ENCODE measurements around the gene CACNA2D4.

The CACNA2D4 gene

GRCh38 chr12:1880876-1881275 is 37.6 kb downstream of the CACNA2D4 start:
- Histone ChIP-seq H3K9me3 (ENCODE audit: control insufficient read depth in 5 of 5, low read length in 5 of 5) (no peaks in the 10 kb centered on the region), H3K9ac (ENCODE audit: low read length in 5 of 5) (no peak overlapping the region), H3K27me3 (ENCODE audit: control insufficient read depth in 5 of 5, insufficient read depth in 4 of 5, low read length in 5 of 5) (peaks cover 0 to 8% (median 0%) of the 10 kb centered on the region in 5 donors), H3K4me3 (ENCODE audit: low read depth in 1 of 5, low read length in 5 of 5) (no peak overlapping the region), H3K27ac (ENCODE audit: low read depth, low read length) (no peak overlapping the region), H3K36me3 (ENCODE audit: control insufficient read depth in 5 of 5, insufficient read depth in 5 of 5, low read length in 5 of 5) (no peaks in the 10 kb centered on the region), H3K4me1 (ENCODE audit: control insufficient read depth in 5 of 5, insufficient read depth in 5 of 5, low read length in 5 of 5) (no peaks in the 10 kb centered on the region)

DNA sequence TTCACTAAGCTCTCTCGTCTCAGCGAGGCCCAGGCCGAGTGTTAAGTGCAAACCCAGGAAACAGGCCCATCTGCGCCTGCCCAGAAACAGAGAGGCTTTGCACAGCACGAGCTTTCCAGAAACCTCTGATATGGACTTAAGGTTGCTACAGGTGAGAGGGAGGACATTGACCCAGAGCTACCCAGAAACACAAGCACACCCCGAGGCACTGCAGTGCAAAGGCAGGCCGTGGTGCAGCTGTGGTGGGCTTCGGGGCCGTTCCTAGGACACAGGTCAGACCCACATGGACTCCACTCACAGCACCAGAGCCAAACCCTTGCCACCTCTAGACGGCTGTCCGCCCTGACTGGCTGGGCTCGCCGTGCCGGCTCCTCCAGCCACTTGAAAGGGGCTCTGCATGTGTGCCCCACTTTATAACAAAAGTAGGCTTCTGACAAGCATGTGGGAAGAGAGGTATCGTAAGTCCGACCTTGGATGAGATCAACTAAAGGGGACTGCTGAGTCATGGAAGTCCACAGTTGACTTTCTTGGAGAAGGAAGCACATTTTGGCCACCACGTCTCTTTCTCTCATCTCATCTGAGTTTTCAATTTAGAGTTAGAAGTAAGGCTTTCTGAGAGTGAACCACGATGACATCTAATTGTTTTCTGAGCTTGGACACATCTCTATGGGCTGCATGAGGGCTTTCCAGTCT is 38.2 kb downstream of the CACNA2D4 start:
- Histone ChIP-seq H3K4me1 (ENCODE audit: control insufficient read depth in 5 of 5, insufficient read depth in 5 of 5, low read length in 5 of 5) (no peaks in the 10 kb centered on the region), H3K27ac (ENCODE audit: low read depth, low read length) (no peak overlapping the region), H3K9ac (ENCODE audit: low read length in 5 of 5) (no peak overlapping the region), H3K36me3 (ENCODE audit: control insufficient read depth in 5 of 5, insufficient read depth in 5 of 5, low read length in 5 of 5) (no peaks in the 10 kb centered on the region), H3K9me3 (ENCODE audit: control insufficient read depth in 5 of 5, low read length in 5 of 5) (no peaks in the 10 kb centered on the region), H3K4me3 (ENCODE audit: low read depth in 1 of 5, low read length in 5 of 5) (no peak overlapping the region), H3K27me3 (ENCODE audit: control insufficient read depth in 5 of 5, insufficient read depth in 4 of 5, low read length in 5 of 5) (peaks cover 0 to 12% (median 0%) of the 10 kb centered on the region in 5 donors)

GRCh38 chr12:1879633-1880032 is 38.8 kb downstream of the CACNA2D4 start:
- H3K9ac ChIP-seq (ENCODE audit: low read length in 5 of 5), result no peak overlapping the region
- H3K4me1 ChIP-seq (ENCODE audit: control insufficient read depth in 5 of 5, insufficient read depth in 5 of 5, low read length in 5 of 5), result no peaks in the 10 kb centered on the region
- H3K27ac ChIP-seq (ENCODE audit: low read depth, low read length), result no peak overlapping the region
- peaks cover 0 to 12% (median 0%) of the 10 kb centered on the region in 5 donors for H3K27me3 ChIP-seq (ENCODE audit: control insufficient read depth in 5 of 5, insufficient read depth in 4 of 5, low read length in 5 of 5)
- H3K36me3 ChIP-seq (ENCODE audit: control insufficient read depth in 5 of 5, insufficient read depth in 5 of 5, low read length in 5 of 5), result no peaks in the 10 kb centered on the region
- H3K9me3 ChIP-seq (ENCODE audit: control insufficient read depth in 5 of 5, low read length in 5 of 5), result no peaks in the 10 kb centered on the region
- H3K4me3 ChIP-seq (ENCODE audit: low read depth in 1 of 5, low read length in 5 of 5), result no peak overlapping the region

GRCh38 chr12:1878695-1879094 is 39.8 kb downstream of the CACNA2D4 start:
- H3K36me3 ChIP-seq (ENCODE audit: control insufficient read depth in 5 of 5, insufficient read depth in 5 of 5, low read length in 5 of 5), result no peaks in the 10 kb centered on the region
- no peaks in the 10 kb centered on the region for H3K4me1 ChIP-seq (ENCODE audit: control insufficient read depth in 5 of 5, insufficient read depth in 5 of 5, low read length in 5 of 5)
- no peak overlapping the region for H3K27ac ChIP-seq (ENCODE audit: low read depth, low read length)
- H3K4me3 ChIP-seq (ENCODE audit: low read depth in 1 of 5, low read length in 5 of 5), result no peak overlapping the region
- H3K9ac ChIP-seq (ENCODE audit: low read length in 5 of 5), result no peak overlapping the region
- peaks cover 0 to 12% (median 0%) of the 10 kb centered on the region in 5 donors for H3K27me3 ChIP-seq (ENCODE audit: control insufficient read depth in 5 of 5, insufficient read depth in 4 of 5, low read length in 5 of 5)
- no peaks in the 10 kb centered on the region for H3K9me3 ChIP-seq (ENCODE audit: control insufficient read depth in 5 of 5, low read length in 5 of 5)

DNA sequence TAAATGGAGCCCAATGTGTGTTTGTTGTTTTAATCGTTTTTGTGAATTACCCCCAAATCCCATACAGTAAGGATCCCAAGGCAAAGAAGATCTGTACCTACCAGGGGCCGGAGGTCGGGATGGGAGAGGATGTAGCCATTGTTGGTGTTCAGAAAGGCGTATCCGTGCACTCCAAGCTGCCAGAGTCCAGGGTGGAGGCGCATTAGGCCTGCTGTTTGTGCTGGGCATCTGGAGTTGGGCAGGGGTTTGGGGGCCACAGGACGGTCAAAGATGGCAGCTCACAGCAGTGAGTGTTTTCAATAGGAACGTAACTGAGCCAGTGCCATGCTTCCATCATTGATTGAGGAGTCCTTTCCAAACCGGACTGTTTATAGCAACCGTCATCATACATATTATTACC is 40.2 kb downstream of the CACNA2D4 start:
- Histone ChIP-seq H3K4me3 (ENCODE audit: low read depth in 1 of 5, low read length in 5 of 5) (no peak overlapping the region), H3K9ac (ENCODE audit: low read length in 5 of 5) (no peak overlapping the region), H3K36me3 (ENCODE audit: control insufficient read depth in 5 of 5, insufficient read depth in 5 of 5, low read length in 5 of 5) (no peaks in the 10 kb centered on the region), H3K27ac (ENCODE audit: low read depth, low read length) (no peak overlapping the region), H3K9me3 (ENCODE audit: control insufficient read depth in 5 of 5, low read length in 5 of 5) (no peaks in the 10 kb centered on the region), H3K4me1 (ENCODE audit: control insufficient read depth in 5 of 5, insufficient read depth in 5 of 5, low read length in 5 of 5) (no peaks in the 10 kb centered on the region), H3K27me3 (ENCODE audit: control insufficient read depth in 5 of 5, insufficient read depth in 4 of 5, low read length in 5 of 5) (peaks cover 0 to 12% (median 0%) of the 10 kb centered on the region in 5 donors)

GRCh38 chr12:1877169-1877878 is 41.1 kb downstream of the CACNA2D4 start:
- no peaks in the 10 kb centered on the region for H3K9me3 ChIP-seq (ENCODE audit: control insufficient read depth in 5 of 5, low read length in 5 of 5)

GRCh38 chr12:1876086-1876485 is 42.4 kb downstream of the CACNA2D4 start:
- H3K36me3 ChIP-seq (ENCODE audit: control insufficient read depth in 5 of 5, insufficient read depth in 5 of 5, low read length in 5 of 5), result no peaks in the 10 kb centered on the region
- H3K27ac ChIP-seq (ENCODE audit: low read depth, low read length), result no peak overlapping the region
- H3K4me3 ChIP-seq (ENCODE audit: low read depth in 1 of 5, low read length in 5 of 5), result no peak overlapping the region
- H3K9ac ChIP-seq (ENCODE audit: low read length in 5 of 5), result no peak overlapping the region
- H3K9me3 ChIP-seq (ENCODE audit: control insufficient read depth in 5 of 5, low read length in 5 of 5), result peaks cover 0 to 5% (median 2%) of the 10 kb centered on the region in 5 donors
- peaks cover 0 to 12% (median 0%) of the 10 kb centered on the region in 5 donors for H3K27me3 ChIP-seq (ENCODE audit: control insufficient read depth in 5 of 5, insufficient read depth in 4 of 5, low read length in 5 of 5)
- no peaks in the 10 kb centered on the region for H3K4me1 ChIP-seq (ENCODE audit: control insufficient read depth in 5 of 5, insufficient read depth in 5 of 5, low read length in 5 of 5)

More at GRCh38 chr12:1877169-1877878, 41.1 kb downstream of the CACNA2D4 start:
- no peak overlapping the region for H3K4me3 ChIP-seq (ENCODE audit: low read depth in 1 of 5, low read length in 5 of 5)
- H3K9ac ChIP-seq (ENCODE audit: low read length in 5 of 5), result no peak overlapping the region
- peaks cover 0 to 12% (median 0%) of the 10 kb centered on the region in 5 donors for H3K27me3 ChIP-seq (ENCODE audit: control insufficient read depth in 5 of 5, insufficient read depth in 4 of 5, low read length in 5 of 5)
- H3K27ac ChIP-seq (ENCODE audit: low read depth, low read length), result no peak overlapping the region
- no peaks in the 10 kb centered on the region for H3K4me1 ChIP-seq (ENCODE audit: control insufficient read depth in 5 of 5, insufficient read depth in 5 of 5, low read length in 5 of 5)
- no peaks in the 10 kb centered on the region for H3K36me3 ChIP-seq (ENCODE audit: control insufficient read depth in 5 of 5, insufficient read depth in 5 of 5, low read length in 5 of 5)

GRCh38 chr12:1875608-1876007 is 42.8 kb downstream of the CACNA2D4 start:
- Histone ChIP-seq H3K27ac (ENCODE audit: low read depth, low read length) (no peak overlapping the region), H3K9me3 (ENCODE audit: control insufficient read depth in 5 of 5, low read length in 5 of 5) (peaks cover 0 to 8% (median 3%) of the 10 kb centered on the region in 5 donors), H3K4me3 (ENCODE audit: low read depth in 1 of 5, low read length in 5 of 5) (no peak overlapping the region), H3K4me1 (ENCODE audit: control insufficient read depth in 5 of 5, insufficient read depth in 5 of 5, low read length in 5 of 5) (no peaks in the 10 kb centered on the region), H3K9ac (ENCODE audit: low read length in 5 of 5) (no peak overlapping the region), H3K27me3 (ENCODE audit: control insufficient read depth in 5 of 5, insufficient read depth in 4 of 5, low read length in 5 of 5) (peaks cover 0 to 12% (median 0%) of the 10 kb centered on the region in 5 donors), H3K36me3 (ENCODE audit: control insufficient read depth in 5 of 5, insufficient read depth in 5 of 5, low read length in 5 of 5) (no peaks in the 10 kb centered on the region)

GRCh38 chr12:1873531-1874510 is 44.6 kb downstream of the CACNA2D4 start:
- Histone ChIP-seq H3K4me3 (ENCODE audit: low read depth in 1 of 5, low read length in 5 of 5) (no peak overlapping the region), H3K9me3 (ENCODE audit: control insufficient read depth in 5 of 5, low read length in 5 of 5) (peaks cover 0 to 16% (median 3%) of the 10 kb centered on the region in 5 donors), H3K36me3 (ENCODE audit: control insufficient read depth in 5 of 5, insufficient read depth in 5 of 5, low read length in 5 of 5) (no peaks in the 10 kb centered on the region), H3K27ac (ENCODE audit: low read depth, low read length) (no peak overlapping the region), H3K9ac (ENCODE audit: low read length in 5 of 5) (no peak overlapping the region), H3K27me3 (ENCODE audit: control insufficient read depth in 5 of 5, insufficient read depth in 4 of 5, low read length in 5 of 5) (peaks cover 0 to 9% (median 2%) of the 10 kb centered on the region in 5 donors), H3K4me1 (ENCODE audit: control insufficient read depth in 5 of 5, insufficient read depth in 5 of 5, low read length in 5 of 5) (no peaks in the 10 kb centered on the region)
